ENCODE results near the gene SLC26A2. TPM values are rescaled to one million over a fixed set of nuclear protein-coding genes. Genes with fewer than 3 reads are reported as not detected.
"Not testable (repeated sequence)": the region's sequence is repeated elsewhere in the genome, so short reads cannot be mapped to it uniquely, and the experiment has no call there.

SLC26A2 gene
- total RNA-seq, 2 donors from 2014 or later = 7.2 to 12.0 TPM

- H3K27ac ChIP-seq = no peak overlapping the region
- TF ChIP-seq, protein P1, sequence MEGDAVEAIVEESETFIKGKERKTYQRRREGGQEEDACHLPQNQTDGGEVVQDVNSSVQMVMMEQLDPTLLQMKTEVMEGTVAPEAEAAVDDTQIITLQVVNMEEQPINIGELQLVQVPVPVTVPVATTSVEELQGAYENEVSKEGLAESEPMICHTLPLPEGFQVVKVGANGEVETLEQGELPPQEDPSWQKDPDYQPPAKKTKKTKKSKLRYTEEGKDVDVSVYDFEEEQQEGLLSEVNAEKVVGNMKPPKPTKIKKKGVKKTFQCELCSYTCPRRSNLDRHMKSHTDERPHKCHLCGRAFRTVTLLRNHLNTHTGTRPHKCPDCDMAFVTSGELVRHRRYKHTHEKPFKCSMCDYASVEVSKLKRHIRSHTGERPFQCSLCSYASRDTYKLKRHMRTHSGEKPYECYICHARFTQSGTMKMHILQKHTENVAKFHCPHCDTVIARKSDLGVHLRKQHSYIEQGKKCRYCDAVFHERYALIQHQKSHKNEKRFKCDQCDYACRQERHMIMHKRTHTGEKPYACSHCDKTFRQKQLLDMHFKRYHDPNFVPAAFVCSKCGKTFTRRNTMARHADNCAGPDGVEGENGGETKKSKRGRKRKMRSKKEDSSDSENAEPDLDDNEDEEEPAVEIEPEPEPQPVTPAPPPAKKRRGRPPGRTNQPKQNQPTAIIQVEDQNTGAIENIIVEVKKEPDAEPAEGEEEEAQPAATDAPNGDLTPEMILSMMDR (IDR thresholded peaks at IDR 0.05) = no peak
- H3K4me3 ChIP-seq = no peak overlapping the region
- H3K9me3 ChIP-seq = no peaks in the 10 kb centered on the region
- H3K36me3 ChIP-seq = no peaks in the 10 kb centered on the region
- DNase-seq (ENCODE audit: low spot score) = no peak
- peaks cover 0 to 9% of the 10 kb centered on the region in 2 donors for H3K4me1 ChIP-seq
- no peaks in the 10 kb centered on the region for H3K27me3 ChIP-seq
Observed at GRCh38 chr5:149942199-149942598, 18.4 kb upstream of the SLC26A2 start.

DNA sequence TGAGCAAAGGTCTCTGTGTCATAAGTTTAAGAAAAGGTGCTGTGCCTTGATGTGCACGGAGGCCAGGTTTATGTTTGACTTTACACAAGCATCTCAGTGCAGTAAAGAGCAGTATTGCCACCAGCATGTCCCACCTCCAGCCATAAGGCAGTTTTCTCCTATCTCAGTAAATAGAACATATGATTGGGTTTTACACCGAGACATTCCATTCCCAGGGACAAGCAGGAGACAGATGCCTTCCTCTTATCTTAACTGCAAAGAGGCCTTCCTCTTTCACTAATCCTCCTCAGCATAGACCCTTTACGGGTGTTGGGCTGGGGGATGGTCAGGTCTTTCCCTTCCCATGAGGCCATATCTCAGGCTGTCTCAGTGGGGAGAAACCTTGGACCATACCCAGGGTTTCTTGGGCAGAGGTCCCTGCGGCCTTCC lies 17.8 kb upstream of the SLC26A2 start:
- H3K4me1 ChIP-seq; H3K9me3 ChIP-seq; H3K36me3 ChIP-seq; H3K4me3 ChIP-seq; DNase-seq (ENCODE audit: low spot score); H3K27me3 ChIP-seq; H3K27ac ChIP-seq: not testable (repeated sequence)

GRCh38 chr5:149943177-149943949 lies 17.2 kb upstream of the SLC26A2 start:
- not testable (repeated sequence) for H3K9me3 ChIP-seq; H3K36me3 ChIP-seq; H3K4me3 ChIP-seq; DNase-seq (ENCODE audit: low spot score); H3K27me3 ChIP-seq; H3K27ac ChIP-seq; H3K4me1 ChIP-seq

DNA sequence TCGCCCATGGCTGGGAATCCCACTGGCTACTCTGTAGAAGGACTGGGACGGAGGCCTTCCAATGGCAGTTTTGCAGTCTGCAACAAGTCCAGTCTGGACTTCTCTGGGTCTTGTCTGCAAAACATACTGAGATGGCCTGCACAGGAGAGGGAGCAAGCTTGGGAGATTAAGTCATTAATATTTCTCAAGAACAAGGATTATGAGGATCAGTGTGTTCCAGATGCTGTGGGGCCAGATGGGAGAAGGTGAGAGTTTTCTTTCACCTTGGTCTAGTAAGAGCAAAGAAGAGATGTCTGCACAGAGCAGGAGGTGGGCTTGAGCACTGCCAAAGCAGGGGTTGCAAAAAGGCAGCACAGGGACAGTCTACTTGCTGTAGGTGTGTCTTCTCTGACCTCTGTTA lies 15.9 kb upstream of the SLC26A2 start, which contains the start of gene PDE6A:
PDE6A (minus strand) TSS at position 128 of the 400 bp plus-strand sequence; CDS start at position 8, 120 bp downstream.
- Histone ChIP-seq H3K9me3 (no peaks in the 10 kb centered on the region), H3K4me1 (no peaks in the 10 kb centered on the region), H3K36me3 (no peaks in the 10 kb centered on the region), H3K4me3 (no peak within 1 kb of the TSS), H3K27me3 (no peaks in the 10 kb centered on the region), H3K27ac (no peak within 1 kb of the TSS)
- TF ChIP-seq, protein P1 (IDR thresholded peaks at IDR 0.05) = no peak
- no peak for DNase-seq (ENCODE audit: low spot score)

- TF ChIP-seq, protein P1 (IDR thresholded peaks at IDR 0.05) = no peak
- Histone ChIP-seq H3K27ac (no peak overlapping the region), H3K9me3 (no peaks in the 10 kb centered on the region), H3K4me1 (no peaks in the 10 kb centered on the region), H3K36me3 (no peaks in the 10 kb centered on the region), H3K27me3 (no peaks in the 10 kb centered on the region), H3K4me3 (no peak overlapping the region)
- no peak for DNase-seq (ENCODE audit: low spot score)
Observed at GRCh38 chr5:149946118-149946517, 14.4 kb upstream of the SLC26A2 start.

DNA sequence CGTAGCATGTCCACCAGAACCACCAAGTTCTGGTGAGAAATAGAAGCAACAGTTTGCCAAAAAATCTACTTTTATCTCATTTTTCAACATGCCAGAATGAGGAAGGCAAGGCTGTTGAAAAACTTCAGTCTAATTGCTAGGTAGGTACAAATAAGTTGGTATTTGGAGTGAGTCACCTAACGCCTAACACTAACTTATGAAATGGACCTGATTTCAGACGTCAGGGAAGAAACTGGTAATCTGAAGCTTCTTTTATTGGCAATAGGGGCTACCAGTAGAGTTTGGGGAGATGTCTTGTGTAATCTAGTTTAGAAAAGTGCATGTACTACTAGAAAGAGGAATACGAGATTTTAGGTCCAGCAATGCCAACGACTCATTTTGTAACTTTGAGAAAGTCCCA lies 11.6 kb upstream of the SLC26A2 start:
- H3K9me3 ChIP-seq = no peaks in the 10 kb centered on the region
- TF ChIP-seq, protein P1 (IDR thresholded peaks at IDR 0.05) = no peak
- no peak for DNase-seq (ENCODE audit: low spot score)

More for the DNA sequence above, 11.6 kb upstream of the SLC26A2 start:
- Histone ChIP-seq H3K4me1 (no peaks in the 10 kb centered on the region), H3K27me3 (no peaks in the 10 kb centered on the region), H3K27ac (no peak overlapping the region), H3K36me3 (no peaks in the 10 kb centered on the region), H3K4me3 (no peak overlapping the region)

Measured in right atrium auricular region (tissue), 2 donors.